ENCODE results near the gene GALNT2.

- no peak for TF ChIP-seq CTCF (IDR thresholded peaks at IDR 0.05)
- no peak for TF ChIP-seq EZH2 (IDR thresholded peaks at IDR 0.05; ENCODE audit: borderline replicate concordance, insufficient read depth, low read depth, low read length, poor library complexity, severe bottlenecking)
These were observed 187.2 kb downstream of the GALNT2 start for GRCh38 chr1:230254265-230254664.
